HPDE6-E6E7 (cell line): ENCODE results near the gene SMG9.
A peak's percentile ranks its signal among the peaks of the same experiment; 100 is the strongest.
"Not testable (repeated sequence)": the region's sequence is repeated elsewhere in the genome, so short reads cannot be mapped to it uniquely, and the experiment has no call there.

Experiments used
- DNase-seq: peaks from one replicate; pipeline ENCODE4 v3.0.0; 2011; ENCODE audit warnings: missing footprints; ENCODE audit errors: extremely low spot score

SMG9 gene

GRCh38 chr19:43780706-43781525, 26.2 kb upstream of the SMG9 start, which contains the start of gene KCNN4:
Gene KCNN4 (minus strand): TSS chr19:43780973. CDS start chr19:43780861, 112 bp downstream.
- DNase-seq = no peak

DNA sequence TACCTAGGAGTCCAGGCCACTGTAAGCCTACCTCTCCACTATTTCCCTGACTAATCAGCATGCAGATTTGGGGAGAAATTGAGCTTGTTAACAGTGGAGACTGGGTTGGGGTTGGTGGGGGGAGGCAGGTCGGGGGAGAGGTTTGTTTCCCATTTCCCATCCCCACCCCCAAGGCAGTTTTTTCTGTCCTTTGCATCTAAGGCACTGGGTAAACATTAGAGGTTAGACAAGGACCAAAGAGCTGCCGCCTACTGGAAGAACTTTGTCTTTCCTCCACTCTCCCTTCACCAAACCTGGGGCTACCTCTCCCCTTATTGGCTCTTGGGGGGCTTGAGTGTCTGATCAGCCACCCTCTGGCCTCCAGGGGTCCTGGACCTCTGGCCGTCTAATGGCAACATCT, 25.1 kb upstream of the SMG9 start:
- no peak for DNase-seq

DNA sequence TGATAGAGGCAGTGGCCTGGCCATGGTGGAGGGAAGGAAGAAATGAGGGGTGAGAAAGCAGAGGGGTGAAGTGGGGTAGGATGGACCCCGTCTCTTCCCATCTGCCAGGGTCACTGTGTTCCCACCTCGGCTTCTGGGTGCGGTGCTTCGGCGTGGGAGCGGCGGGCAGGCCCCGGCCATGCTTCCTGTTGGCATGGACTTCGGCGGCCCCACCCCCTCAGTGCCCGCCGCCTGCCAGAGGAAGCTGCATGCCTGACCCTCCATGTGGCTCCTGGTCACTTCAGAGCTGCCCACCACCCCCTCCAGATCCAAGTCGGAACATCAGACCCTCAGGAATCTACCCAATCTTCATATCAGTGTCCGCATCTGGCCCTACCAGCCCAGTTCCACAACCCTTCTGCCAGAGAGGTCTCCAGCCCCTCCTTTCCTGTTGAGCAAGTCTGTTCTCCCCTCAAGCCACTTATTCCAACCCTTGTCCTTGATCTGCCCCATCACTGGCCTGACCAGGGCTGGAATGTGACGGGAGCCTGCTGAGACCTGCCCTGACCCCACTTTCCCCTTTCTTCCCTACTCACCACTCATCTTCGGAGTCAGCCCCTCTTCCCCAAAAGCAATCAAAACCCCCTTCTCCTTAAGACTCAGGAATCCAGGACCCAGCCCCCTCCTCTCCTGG, 24.5 kb upstream of the SMG9 start:
- DNase-seq = no peak

- no peak for DNase-seq
Observed at GRCh38 chr19:43778651-43779050, 23.9 kb upstream of the SMG9 start.

DNA sequence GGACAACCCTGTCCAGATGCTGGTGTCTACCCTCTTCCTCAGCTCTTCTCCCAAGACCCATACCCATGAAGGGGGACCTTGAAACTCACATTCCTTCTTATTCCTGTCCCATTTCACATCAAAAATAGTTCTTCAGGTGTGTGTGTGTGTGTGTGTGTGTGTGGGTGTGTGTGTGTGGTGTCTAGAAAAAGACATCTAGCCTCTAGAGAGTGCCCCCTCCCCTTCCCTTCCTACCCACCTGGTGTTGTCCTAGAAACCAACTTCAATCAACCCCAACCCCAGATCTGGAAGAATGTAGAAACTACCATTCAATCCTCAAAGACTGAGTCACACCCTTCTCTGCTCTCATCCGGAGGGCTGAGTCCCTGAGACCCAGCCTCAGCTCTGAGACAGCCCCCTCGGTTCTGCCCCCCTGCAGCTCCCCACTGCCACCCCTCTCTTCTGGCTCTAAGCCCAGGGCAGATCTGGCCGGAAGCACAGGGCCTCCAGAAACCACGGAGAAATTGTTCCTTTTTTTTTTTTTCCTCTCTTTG, 22.5 kb upstream of the SMG9 start:
- DNase-seq = no peak

GRCh38 chr19:43776286-43776685, 21.5 kb upstream of the SMG9 start:
- no peak for DNase-seq

DNA sequence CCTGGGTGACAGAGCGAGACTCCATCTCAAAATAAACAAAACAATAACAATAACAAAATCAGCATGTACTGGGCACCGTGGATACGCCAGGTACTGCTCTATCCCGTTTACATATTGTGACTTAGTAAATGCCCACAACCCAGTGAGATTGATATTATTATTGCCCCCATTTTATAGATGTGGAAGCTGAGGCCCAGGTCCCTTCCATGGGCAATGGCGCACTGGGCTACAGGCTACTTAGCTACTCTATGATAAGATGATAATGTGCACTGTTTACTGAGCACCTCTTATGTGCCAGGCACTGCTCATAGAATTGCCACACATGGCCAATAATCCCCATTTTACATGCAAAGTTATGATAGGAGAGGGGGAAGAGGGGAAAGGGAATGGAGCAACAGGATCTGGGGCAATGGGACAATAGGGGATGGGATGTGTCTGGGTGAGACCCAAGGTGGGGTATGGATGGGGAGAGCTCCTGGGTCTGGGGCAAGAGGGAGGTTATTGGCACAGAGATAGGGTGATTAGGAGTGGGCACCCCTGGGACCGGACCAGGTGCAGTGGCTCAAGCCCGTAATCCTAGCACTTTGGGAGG, 20.6 kb upstream of the SMG9 start:
- DNase-seq = no peak

GRCh38 chr19:43774940-43775258, 20.1 kb upstream of the SMG9 start:
- DNase-seq = not testable (repeated sequence)

GRCh38 chr19:43774103-43774939, 19.6 kb upstream of the SMG9 start:
- no peak for DNase-seq

DNA sequence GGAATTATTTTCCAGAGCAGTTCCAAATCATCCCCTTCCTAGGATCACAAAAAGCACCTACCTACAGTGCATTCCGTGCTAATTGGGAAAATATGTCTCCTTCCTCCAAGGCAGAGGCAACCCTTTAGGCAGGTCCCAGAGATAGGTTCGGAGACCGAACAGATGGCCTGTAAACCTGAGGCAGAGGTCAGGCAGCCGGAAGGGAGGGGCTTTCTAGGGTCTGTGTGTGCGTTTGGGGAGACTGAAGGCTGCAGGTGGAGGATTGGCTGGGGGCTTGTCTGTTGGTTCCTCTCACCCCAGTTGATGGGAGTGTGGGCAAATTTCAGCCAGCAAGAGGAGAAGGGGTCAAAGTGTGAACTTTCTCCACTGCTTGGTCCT, 19.0 kb upstream of the SMG9 start:
- no peak for DNase-seq

GRCh38 chr19:43769256-43769655, 14.5 kb upstream of the SMG9 start:
- DNase-seq = no peak

- DNase-seq = no peak
Observed at GRCh38 chr19:43768273-43769050, 13.7 kb upstream of the SMG9 start.

GRCh38 chr19:43767818-43768217, 13.1 kb upstream of the SMG9 start:
- no peak for DNase-seq

GRCh38 chr19:43767316-43767715, 12.6 kb upstream of the SMG9 start:
- DNase-seq = no peak

- DNase-seq = no peak
Observed at GRCh38 chr19:43766755-43767043, 11.9 kb upstream of the SMG9 start.

DNA sequence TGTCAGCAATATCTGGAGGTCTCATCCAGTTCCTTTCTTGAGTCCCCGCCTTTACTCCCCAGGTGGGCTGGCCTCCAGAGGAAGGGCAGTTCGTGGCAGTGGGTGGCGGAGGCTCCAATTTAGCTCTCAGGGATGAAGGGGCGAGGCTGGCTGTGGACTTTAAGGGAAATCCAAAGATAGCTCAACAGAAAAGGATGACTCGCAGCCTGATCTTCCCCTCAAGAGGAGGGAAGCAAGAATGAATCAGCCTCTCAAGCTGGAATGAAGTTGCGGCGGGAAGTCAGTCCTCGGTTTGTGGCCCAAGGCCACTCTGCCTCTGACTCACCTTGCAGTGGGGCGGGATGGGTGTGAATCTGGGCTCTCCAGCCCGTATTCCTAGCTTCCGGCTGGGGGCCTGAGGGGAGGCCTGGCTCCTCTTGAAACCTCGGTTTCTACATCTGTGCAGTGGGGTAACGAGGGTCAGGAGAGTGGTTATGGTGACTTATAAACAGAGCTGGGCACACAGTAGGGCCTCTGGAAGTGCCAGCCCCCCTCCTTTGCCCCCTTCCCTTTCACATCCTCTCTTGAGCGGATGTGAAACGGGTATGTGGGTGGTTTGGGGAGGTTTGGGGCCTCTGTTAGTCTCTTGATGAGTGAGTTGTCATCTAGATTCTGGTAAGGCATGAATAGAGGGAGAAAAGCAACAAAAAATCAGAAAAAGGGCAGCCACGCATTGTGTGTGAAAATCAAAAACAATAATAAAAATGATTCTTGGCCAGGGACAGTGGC, 10.5 kb upstream of the SMG9 start:
- peak; percentile 84 for DNase-seq

DNA sequence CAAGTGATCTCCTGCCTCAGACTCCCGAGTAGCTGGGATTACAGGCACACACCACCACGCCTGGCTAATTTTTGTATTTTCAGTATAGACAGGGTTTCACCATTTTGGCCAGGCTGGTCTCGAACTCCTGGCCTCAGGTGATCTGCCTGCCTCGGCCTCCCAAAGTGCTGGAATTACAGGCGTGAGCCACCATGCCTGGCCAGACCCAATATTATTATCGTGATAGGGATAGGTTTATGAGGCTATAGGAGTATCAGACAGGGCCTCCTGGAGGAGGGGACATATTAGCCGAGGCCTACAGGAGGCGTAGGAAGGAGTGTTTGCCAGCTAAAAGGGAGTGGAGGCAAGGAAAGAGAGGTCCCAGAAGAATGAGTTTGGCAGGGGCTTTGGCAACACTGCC, 9.9 kb upstream of the SMG9 start:
- DNase-seq = not testable (repeated sequence)

- no peak for DNase-seq
Observed at GRCh38 chr19:43763473-43763939, 8.7 kb upstream of the SMG9 start.

DNA sequence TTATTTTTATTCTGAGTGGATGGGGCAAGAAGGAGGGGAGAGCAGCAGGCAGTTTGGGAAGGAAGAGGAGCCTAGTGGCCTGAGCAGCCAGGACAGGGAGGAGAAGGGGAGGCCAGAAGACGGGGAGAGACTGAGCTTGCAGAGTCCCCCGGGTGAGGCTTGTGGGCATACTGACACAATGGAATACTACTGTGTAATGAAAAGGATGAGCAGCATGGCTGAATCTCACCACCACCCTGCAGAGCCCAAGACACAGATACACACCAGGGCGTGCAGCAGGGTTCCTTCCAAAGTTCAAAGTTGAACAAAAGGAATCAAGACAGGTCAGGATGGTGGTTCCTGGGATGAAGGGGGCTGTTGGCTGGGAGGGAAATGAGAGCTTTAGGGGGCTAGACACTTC, 8.1 kb upstream of the SMG9 start:
- DNase-seq = no peak

DNA sequence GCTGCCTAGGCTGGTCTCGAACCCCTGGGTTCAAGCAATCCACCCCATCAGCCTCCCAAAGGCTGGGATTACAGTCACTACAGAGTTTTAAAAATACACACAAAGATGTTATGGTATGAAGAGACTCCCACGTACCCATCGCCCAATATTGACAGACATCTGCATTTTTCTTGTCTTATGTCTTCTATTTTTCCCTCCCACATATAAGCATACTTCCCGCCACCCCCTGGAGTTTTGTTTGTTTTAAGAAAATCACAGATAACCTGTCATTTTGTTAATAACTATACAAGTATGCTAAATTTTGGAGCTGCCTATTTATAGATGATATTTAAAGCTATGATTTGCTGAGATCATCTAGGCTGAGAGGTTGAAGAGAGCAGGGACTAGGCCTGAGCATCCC, 6.2 kb upstream of the SMG9 start:
- no peak for DNase-seq
